Small intestine (tissue), 7 donors: ENCODE data around the gene KIAA0825. TPM values are rescaled to one million over a fixed set of nuclear protein-coding genes. Genes with fewer than 3 reads are reported as not detected.

ENCODE experiments used
- DNase-seq, 2 donors: peaks; one replicate each; pipeline versions ENCODE4 v3.0.0 to v3.0.0-alpha.2; 2013
- FAIRE-seq: peaks from 2 replicates; lab custom pipeline; 2012; peaks lifted over from hg19 to GRCh38; lab: Jason Lieb, UNC
- H3K27ac ChIP-seq, 3 donors: one replicate each; pipeline ENCODE4 v1.5.1; 2013; ENCODE audit warnings: low read length in 2 of 3, mild to moderate bottlenecking in 2 of 3, control low read depth in 1 of 3, inconsistent platforms in 1 of 3, low read depth in 1 of 3, moderate library complexity in 1 of 3
- H3K27me3 ChIP-seq, 3 donors: one replicate each; pipeline ENCODE4 v1.6.1; 2013; ENCODE audit warnings: low read length in 3 of 3, inconsistent platforms in 1 of 3; ENCODE audit not compliant: control insufficient read depth in 3 of 3, insufficient read depth in 3 of 3
- H3K36me3 ChIP-seq, 3 donors: one replicate each; pipeline ENCODE4 v1.6.1; 2013; ENCODE audit warnings: low read length in 3 of 3, inconsistent platforms in 1 of 3, low read depth in 1 of 3, mild to moderate bottlenecking in 1 of 3, moderate library complexity in 1 of 3; ENCODE audit not compliant: control insufficient read depth in 3 of 3, insufficient read depth in 2 of 3
- H3K4me1 ChIP-seq, 3 donors: one replicate each; pipeline ENCODE4 v1.6.1; 2013; ENCODE audit warnings: low read length in 2 of 3, inconsistent platforms in 1 of 3, low read depth in 1 of 3, mild to moderate bottlenecking in 1 of 3, moderate library complexity in 1 of 3; ENCODE audit not compliant: control insufficient read depth in 3 of 3, insufficient read depth in 2 of 3
- H3K4me3 ChIP-seq, 3 donors: one replicate each; pipeline ENCODE4 v1.5.1; 2013; ENCODE audit warnings: low read length in 3 of 3, control low read depth in 1 of 3, inconsistent platforms in 1 of 3, low read depth in 1 of 3, mild to moderate bottlenecking in 1 of 3, moderate library complexity in 1 of 3
- H3K9me3 ChIP-seq, 2 donors: one replicate each; pipeline ENCODE4 v1.6.1; 2013; ENCODE audit warnings: low read depth in 1 of 2, low read length in 1 of 2; ENCODE audit not compliant: control insufficient read depth in 2 of 2, insufficient read depth in 1 of 2
- WGBS, 3 donors: extraction: QIAGEN DNeasy Blood & Tissue Kit; methylation state at CpG; one replicate each; pipeline ENCODE4 v1.1.7; 2013; 5-methylcytosine and 5-hydroxymethylcytosine counted together
- polyA plus RNA-seq, 4 donors: library from polyadenylated mRNA; stranded (reverse) in 3 of 4; unstranded in 1 of 4; fragments of 200-250 nt in 3 of 4; fragments of 120-200 nt in 1 of 4; gene quantifications; one replicate each; pipeline versions ENCODE4 v1.2.1 to v1.2.3, GENCODE V29; 2013
- donor health status: healthy with polysubstance abuse.
- donor health status: control.
- donor health status: control.
- donor health status: Bipolar disorder and iron deficiency.
- donor health status: healthy.

KIAA0825 gene
- polyA plus RNA-seq, 4 donors, result 0.51 to 2.6 (median 0.61) TPM

DNA sequence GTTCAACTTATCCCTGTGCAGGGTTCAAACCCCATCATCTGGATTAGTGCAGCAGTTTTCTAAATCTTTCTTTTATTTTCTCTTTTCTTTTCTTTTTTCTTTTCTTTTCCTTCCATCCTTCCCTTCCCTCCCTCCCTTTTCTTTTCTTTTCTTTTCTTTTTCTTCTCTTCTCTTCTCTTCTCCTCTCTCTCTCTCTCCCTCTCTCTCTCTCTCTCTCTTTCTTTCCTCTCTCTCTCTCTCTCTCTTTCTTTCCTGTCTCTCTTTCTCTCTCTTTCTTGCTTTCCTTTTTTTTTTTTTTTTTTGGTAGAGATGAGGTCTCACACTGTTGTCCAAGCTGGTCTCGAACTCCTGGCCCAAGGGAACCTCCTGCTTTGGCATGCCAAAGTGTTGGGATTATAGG is 53.6 kb downstream of the KIAA0825 start:
- 82 to 94% (median 90%) methylated on average over 1 of the region's 1 CpG for WGBS, 3 donors
- DNase-seq, result no peak
- Histone ChIP-seq H3K36me3 (no peaks in the 10 kb centered on the region), H3K27me3 (no peaks in the 10 kb centered on the region), H3K4me3 (no peak overlapping the region), H3K9me3 (no peaks in the 10 kb centered on the region), H3K4me1 (no peaks in the 10 kb centered on the region), H3K27ac (no peak overlapping the region)
- FAIRE-seq, result no peak

DNA sequence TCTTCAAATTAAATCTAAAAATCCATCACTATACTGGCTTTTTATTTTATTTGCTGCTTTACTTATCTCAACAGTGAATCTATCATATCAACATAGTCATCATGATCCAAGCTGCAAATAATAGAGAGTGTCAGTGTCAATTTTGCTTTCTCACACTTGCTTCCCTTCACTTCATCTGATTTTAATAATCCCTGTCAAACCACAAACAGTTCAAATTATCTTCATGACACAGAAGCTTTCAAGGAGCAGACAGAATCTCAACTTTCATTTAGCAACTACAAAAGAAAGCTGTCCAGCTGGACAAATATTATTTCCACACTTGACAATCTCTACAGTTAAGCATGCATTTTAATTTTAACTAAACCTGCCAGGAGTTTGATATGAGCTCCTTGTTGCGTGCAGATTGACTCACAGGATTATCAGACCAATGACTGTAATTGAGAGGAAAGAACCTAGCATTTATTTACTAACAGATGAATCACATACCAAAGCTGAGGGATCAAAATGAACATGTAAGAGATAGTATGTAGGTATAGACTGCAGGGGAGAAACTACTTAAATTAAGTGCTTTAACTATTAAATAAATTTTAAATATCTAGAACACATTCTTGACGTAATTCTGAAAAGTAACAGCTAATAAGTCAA is 56.0 kb downstream of the KIAA0825 start:
- H3K4me3 ChIP-seq, result no peak overlapping the region
- 76 to 87% (median 77%) methylated on average over 2 of the region's 2 CpGs for WGBS, 3 donors
- no peak for DNase-seq
- no peaks in the 10 kb centered on the region for H3K4me1 ChIP-seq
- no peaks in the 10 kb centered on the region for H3K36me3 ChIP-seq
- FAIRE-seq, result no peak
- no peaks in the 10 kb centered on the region for H3K27me3 ChIP-seq
- no peak overlapping the region for H3K27ac ChIP-seq
- H3K9me3 ChIP-seq, result no peaks in the 10 kb centered on the region

DNA sequence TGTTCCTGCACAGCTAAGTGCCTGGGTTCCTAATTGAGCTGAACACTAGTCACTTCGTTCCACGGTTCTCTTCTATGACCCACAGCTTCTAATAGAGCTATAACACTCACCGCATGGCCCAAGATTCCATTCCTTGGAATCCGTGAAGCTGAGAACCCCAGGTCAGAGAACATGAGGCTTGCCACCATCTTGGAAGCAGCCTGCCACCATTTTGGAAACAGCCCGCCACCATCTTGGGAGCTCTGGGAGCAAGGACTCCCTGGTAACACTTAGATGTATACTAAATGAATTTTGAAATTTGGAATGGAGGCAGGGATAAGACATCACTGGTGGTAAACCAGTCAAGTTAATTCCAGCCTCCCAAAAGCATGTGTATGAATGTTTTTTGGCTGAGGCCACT is 60.4 kb downstream of the KIAA0825 start:
- WGBS, 3 donors, result 94 to 98% (median 97%) methylated on average over 5 of the region's 5 CpGs
- Histone ChIP-seq H3K4me3 (no peak overlapping the region), H3K27ac (no peak overlapping the region), H3K36me3 (no peaks in the 10 kb centered on the region), H3K4me1 (no peaks in the 10 kb centered on the region), H3K27me3 (no peaks in the 10 kb centered on the region), H3K9me3 (peaks cover 0 to 3% of the 10 kb centered on the region in 2 donors)
- no peak for DNase-seq
- FAIRE-seq, result no peak

- 92 to 100% (median 92%) methylated on average over 1 of the region's 1 CpG for WGBS, 3 donors
- DNase-seq (no peak), FAIRE-seq (no peak)
- H3K4me3 ChIP-seq, result no peak overlapping the region
- H3K27ac ChIP-seq, result no peak overlapping the region
- no peaks in the 10 kb centered on the region for H3K36me3 ChIP-seq
- H3K9me3 ChIP-seq, result peaks cover 0 to 10% of the 10 kb centered on the region in 2 donors
- H3K4me1 ChIP-seq, result no peaks in the 10 kb centered on the region
- H3K27me3 ChIP-seq, result no peaks in the 10 kb centered on the region
Measured at GRCh38 chr5:94551858-94552257, 66.5 kb downstream of the KIAA0825 start.

GRCh38 chr5:94545870-94546625 is 72.4 kb downstream of the KIAA0825 start:
- no peak overlapping the region for H3K4me3 ChIP-seq
- H3K9me3 ChIP-seq, result peaks cover 0 to 25% of the 10 kb centered on the region in 2 donors
- DNase-seq (no peak), FAIRE-seq (no peak)
- H3K4me1 ChIP-seq, result no peaks in the 10 kb centered on the region
- peaks cover 0 to 2% (median 0%) of the 10 kb centered on the region in 3 donors for H3K36me3 ChIP-seq
- no peaks in the 10 kb centered on the region for H3K27me3 ChIP-seq
- WGBS, 3 donors, result 75 to 85% (median 79%) methylated on average over 4 of the region's 4 CpGs
- H3K27ac ChIP-seq, result no peak overlapping the region

DNA sequence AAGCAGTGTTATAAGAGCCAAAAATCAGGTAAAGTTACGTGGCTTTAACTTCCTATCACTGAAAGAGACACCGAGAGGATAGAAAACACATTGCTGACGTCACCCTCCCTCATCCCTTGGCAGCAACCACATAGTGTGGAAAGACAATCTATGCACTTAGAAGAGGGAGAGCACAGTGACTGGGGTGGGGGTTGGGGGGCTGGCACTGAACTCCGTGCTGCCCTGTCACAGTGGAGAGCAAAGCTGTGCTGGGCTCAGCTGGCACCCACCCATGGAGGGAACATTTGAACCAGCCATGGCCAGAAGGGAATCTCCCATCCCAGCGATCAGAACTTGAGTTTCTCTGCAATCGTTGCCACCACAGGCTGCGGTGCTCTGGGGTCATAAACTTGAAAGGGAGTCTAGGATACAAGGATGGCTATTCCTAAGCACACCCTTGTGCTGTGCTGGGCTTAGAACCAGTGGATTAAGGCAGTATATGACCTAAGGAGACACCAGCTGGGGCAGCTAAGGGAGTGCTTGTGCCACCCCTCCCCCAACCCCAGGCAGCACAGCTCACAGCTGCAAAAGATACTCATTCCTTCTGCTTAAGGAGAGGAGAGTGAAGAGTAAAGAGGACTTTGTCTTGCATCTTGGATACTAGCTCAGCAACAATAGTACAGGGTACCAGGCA is 73.4 kb downstream of the KIAA0825 start:
- 81 to 91% (median 91%) methylated on average over 7 of the region's 7 CpGs for WGBS, 3 donors
- Histone ChIP-seq H3K4me1 (no peaks in the 10 kb centered on the region), H3K9me3 (peaks cover 0 to 24% of the 10 kb centered on the region in 2 donors), H3K27me3 (no peaks in the 10 kb centered on the region), H3K36me3 (peaks cover 0 to 2% (median 0%) of the 10 kb centered on the region in 3 donors), H3K27ac (no peak overlapping the region), H3K4me3 (no peak overlapping the region)
- DNase-seq (no peak), FAIRE-seq (no peak)

DNA sequence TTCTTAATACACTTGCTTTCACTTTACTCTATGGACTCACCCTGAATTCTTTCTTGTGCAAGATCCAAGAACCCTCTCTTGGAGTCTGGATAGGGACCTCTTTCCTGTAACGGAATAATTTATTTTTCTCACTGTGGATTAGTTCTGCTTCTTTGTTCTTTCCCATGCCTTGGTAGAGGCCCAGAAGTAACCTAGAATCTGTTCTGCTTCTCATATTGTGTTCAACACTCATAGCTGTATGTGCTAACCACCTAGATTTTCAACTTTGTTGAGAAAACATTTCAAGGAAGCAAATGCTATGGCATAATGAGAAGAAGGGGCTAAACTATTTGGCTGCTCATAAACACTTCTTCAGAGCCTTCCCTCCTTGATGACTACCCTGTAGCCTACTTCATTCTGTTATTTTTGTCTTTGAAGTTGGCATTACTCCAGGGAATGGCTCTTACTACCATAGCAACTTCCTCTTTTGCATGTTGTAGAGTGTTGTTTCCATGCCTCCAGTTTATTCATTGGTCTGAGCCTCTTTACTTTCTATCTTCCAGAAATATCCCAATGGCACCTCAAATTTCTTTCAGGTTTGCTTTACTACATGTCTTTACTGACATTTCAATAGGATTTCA is 74.3 kb downstream of the KIAA0825 start:
- WGBS, 3 donors, result 86 to 94% (median 93%) methylated on average over 1 of the region's 1 CpG
- Histone ChIP-seq H3K9me3 (peaks cover 0 to 31% of the 10 kb centered on the region in 2 donors), H3K4me3 (no peak overlapping the region), H3K36me3 (peaks cover 0 to 2% (median 0%) of the 10 kb centered on the region in 3 donors), H3K27me3 (no peaks in the 10 kb centered on the region), H3K4me1 (no peaks in the 10 kb centered on the region), H3K27ac (no peak overlapping the region)
- DNase-seq, result no peak
- no peak for FAIRE-seq

DNA sequence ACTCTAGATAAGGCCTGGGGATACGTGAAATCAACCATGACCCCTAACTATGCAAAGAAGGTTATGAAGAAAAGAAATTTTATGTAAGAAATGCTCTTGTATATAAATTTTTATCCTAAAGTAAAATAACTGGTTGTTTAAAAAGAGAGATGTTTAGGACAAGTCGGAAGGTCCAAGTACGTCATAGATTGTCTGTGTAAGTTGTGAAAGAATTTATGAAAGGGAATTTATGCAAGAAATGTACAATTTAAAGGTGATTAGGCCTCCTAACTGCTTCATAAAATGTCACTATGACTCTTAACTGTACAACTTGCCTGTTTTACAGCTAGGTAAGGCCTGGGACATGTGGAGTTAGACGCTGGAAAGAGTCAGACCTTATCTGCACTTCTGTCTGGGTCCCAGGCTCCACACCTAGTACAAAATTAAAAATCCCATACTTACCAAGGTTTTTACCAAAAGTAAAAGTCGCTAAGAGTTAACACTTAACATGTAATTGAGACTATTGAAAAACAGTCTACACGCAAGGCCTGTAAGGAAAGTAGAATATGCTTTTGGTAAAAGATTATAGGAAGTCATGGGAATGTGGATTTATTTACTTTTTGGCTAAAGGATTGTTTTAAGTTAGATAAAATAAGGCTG is 77.4 kb downstream of the KIAA0825 start:
- peaks cover 0 to 3% (median 0%) of the 10 kb centered on the region in 3 donors for H3K4me1 ChIP-seq
- no peak overlapping the region for H3K27ac ChIP-seq
- H3K9me3 ChIP-seq, result peaks cover 0 to 30% of the 10 kb centered on the region in 2 donors
- DNase-seq, result no peak
- no peak for FAIRE-seq
- no peak overlapping the region for H3K4me3 ChIP-seq
- WGBS, 3 donors, result 94 to 96% (median 95%) methylated on average over 6 of the region's 6 CpGs
- peaks cover 0 to 2% (median 0%) of the 10 kb centered on the region in 3 donors for H3K36me3 ChIP-seq
- no peaks in the 10 kb centered on the region for H3K27me3 ChIP-seq
